ENCODE data around the gene ANKRD66. TPM values are rescaled to one million over a fixed set of nuclear protein-coding genes. Genes with fewer than 3 reads are reported as not detected.
A peak's percentile ranks its signal among the peaks of the same experiment; 100 is the strongest.

Gene ANKRD66
- total RNA-seq, 4 donors from 2014 or later: not detected

DNA sequence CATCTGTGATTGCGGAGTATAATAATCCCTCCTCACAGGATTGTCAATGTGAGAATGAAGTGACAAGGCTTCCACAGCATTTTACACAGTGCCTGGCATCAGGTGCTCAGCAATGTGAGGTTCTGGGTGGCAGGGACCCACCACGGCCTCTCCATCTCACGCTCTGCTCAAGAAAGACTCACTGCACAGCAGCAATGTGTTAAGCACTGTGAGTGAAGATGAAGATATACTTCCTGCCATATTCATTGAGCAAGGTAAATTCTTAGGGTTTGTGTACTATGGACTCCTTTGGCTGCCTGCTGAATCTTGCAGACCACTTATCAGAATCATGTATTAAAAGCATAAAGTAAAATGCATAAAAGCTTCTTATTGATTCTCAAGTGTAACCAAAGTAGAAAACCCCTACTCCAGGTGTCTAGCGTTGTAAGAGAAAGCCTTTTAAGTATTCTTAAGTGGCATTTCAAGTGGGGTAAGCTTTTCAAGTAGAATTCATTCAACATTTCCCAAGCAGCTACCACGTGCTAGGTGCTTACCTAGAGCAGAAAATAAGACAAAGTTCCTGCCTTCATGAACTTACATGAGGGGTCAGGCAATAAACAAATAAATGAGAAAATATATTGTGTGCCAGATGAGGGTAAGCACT, 29.5 kb downstream of the ANKRD66 start:
- ATAC-seq (ENCODE audit: low FRiP score) (no peak), DNase-seq (ENCODE audit: low spot score) (no peak)
- TF ChIP-seq, protein P1, sequence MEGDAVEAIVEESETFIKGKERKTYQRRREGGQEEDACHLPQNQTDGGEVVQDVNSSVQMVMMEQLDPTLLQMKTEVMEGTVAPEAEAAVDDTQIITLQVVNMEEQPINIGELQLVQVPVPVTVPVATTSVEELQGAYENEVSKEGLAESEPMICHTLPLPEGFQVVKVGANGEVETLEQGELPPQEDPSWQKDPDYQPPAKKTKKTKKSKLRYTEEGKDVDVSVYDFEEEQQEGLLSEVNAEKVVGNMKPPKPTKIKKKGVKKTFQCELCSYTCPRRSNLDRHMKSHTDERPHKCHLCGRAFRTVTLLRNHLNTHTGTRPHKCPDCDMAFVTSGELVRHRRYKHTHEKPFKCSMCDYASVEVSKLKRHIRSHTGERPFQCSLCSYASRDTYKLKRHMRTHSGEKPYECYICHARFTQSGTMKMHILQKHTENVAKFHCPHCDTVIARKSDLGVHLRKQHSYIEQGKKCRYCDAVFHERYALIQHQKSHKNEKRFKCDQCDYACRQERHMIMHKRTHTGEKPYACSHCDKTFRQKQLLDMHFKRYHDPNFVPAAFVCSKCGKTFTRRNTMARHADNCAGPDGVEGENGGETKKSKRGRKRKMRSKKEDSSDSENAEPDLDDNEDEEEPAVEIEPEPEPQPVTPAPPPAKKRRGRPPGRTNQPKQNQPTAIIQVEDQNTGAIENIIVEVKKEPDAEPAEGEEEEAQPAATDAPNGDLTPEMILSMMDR (IDR thresholded peaks at IDR 0.05): no peak

DNA sequence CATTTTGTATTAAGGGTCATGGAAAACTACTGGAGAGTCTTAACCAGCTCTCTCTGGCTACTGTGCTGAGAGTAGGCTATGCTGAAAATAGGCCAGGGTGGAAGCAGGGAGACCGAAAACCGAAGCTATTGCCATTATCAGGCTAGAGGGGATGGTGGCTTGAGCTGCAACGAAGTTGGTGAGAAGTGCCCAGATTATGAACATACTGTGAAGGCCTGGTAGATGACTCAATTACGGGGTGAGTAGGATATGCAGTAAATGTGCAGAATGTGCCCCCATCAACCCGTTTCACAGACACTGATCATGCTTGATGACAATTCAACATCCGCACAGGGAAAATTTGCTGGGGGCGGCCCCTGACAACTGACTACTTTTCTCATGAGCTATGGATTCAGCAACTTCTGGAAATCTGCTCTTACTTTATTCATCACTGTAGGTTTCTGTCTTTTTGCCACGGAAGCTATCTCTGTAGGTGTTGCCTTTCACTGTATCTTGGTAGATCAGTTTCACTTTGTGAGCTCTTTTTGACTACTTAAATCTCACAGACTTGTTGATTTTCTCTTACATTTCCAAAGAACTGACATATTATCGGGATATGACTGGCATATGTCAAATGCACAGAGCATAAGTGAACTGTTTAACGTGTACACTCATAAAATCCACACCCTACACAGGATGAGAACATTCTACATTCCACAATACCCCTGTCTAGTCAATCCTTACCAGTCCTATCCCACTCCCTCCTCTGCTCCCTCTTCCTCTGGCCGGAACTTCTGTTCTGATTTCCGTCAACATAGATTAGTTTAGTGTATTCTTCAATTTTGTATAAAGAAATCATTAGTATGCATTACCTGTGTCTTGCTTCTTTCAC, 31.0 kb downstream of the ANKRD66 start:
- DNase-seq (ENCODE audit: low spot score): no peak
- TF ChIP-seq, protein P1 (IDR thresholded peaks at IDR 0.05): no peak
- ATAC-seq (ENCODE audit: low FRiP score): no peak

DNA sequence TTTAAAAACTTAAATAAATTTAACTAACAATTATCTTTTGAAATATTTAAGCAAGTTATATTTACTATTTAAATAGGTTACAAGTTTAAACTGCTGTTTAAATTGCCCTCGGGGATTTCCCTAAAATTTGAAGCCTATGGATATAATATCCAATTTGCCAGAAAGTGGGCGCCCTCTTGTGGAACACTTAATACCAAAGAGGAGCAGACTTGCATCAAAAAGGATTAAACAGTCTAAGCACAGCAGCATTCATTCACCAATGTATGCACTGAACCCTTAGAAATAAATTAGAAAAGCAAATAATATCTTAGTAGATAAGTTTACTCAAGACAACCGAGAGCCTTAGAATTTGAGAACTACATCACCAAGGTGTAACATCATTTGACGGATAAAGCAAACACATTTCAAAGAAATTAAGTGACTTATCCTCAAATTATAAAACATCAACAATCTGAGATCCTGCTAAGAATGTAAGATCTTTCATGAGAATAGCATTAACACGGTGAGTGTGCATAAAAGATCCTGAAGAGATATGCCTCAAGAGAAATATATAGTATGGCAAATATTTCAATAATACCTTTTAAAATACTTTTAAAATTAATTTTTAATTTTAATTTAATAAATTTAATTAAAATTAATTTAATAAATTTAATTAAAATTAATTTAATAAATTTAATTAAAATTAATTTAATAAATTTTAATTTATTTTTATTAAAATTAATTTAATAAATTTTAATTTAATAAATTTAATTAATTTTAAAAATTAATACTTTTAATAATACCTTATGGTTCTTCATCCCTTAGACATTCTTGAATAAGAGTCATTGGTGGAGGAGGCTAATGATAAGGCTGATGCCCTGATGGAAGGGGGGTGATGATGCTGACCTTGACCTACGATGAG, 35.0 kb downstream of the ANKRD66 start:
- ATAC-seq (ENCODE audit: low FRiP score): no peak

DNA sequence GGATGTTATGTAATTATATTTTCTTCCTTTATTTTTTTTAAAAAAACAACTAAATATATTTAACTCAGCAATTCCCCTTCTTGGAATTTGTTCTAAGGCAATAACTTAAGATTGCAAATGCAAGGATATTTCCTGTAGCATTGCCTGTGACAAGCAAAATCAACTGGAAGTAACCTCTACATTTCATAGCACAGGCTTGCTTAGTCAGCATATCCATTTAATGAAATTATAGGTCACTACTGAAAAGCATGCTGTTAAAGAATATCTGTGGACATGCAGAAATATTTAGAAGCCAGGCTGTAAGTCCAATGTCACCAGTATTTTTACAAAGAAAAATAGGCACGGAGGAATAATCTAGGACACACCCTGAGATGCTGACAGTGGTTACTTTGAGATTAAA, 37.8 kb downstream of the ANKRD66 start:
- no peak for DNase-seq (ENCODE audit: low spot score)
- ATAC-seq (ENCODE audit: low FRiP score): no peak
- TF ChIP-seq, protein P1 (IDR thresholded peaks at IDR 0.05): no peak

More for the DNA sequence above, 35.0 kb downstream of the ANKRD66 start:
- TF ChIP-seq, protein P1 (IDR thresholded peaks at IDR 0.05): no peak
- peak; percentile 42 for DNase-seq (ENCODE audit: low spot score)

DNA sequence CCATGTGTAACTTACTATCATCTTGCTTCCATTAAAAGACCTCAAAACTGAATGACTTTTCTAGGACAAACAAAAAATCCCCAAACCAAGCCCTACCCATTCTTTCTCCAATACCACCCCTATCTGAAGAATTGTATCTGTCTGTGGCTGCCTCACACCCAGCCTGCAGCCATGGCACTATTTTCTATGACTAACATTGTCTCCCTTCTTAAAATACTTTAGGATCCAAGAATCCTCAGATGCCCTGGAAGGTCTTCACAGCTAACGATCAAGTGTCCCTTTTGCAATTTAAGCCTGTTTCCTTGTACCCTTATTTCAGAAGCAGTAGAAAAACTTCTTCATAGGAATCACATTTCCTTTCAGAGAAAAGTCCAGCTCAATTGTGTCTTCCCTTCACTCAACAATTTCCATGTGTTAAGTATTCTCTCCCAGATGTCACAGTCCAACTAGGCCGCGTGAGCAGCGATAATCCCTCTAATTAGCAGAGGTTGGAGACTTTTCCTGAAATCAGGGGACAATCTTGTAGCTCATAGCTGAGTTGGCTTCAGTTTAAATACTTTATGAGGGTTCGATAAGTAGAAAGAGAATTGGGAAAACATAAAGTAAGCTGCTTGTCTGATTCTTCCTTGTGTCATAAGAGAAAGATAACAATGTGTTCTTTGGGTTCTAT, 41.3 kb downstream of the ANKRD66 start:
- DNase-seq (ENCODE audit: low spot score) (no peak), ATAC-seq (ENCODE audit: low FRiP score) (no peak)

DNA sequence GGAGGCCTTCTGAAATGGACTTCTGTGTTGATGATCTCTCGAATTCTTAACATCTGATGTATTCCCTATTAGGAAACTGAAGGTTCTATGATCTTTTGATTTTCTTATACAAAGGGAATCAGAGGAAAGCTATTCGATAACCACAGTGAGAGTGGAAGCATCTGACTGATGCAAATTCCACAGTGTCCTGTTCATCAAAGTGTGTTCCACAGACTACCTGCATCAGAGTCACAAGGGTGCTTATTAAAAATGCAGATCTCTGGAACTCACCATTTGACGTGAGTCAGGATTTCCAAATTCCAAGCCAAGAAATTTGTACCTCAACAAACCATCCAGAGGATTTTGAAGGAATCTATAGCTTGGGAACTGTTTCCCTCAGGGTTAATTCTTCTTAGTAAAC, 42.1 kb downstream of the ANKRD66 start:
- DNase-seq (ENCODE audit: low spot score): no peak
- no peak for ATAC-seq (ENCODE audit: low FRiP score)
- TF ChIP-seq, protein P1 (IDR thresholded peaks at IDR 0.05): no peak

More for the DNA sequence above, 41.3 kb downstream of the ANKRD66 start:
- TF ChIP-seq, protein P1 (IDR thresholded peaks at IDR 0.05): no peak

Data from omental fat pad (tissue), 4 donors.